Measurements from ENCODE around the gene HSPBAP1. TPM values are rescaled to one million over a fixed set of nuclear protein-coding genes. Genes with fewer than 3 reads are reported as not detected.

HSPBAP1 gene
- total and polyA plus RNA-seq, 2 of the 13 experiments (the other 11 are each of a cell fraction or from before 2014, with no cell fraction given) = 4.2 to 5.1 TPM

DNA sequence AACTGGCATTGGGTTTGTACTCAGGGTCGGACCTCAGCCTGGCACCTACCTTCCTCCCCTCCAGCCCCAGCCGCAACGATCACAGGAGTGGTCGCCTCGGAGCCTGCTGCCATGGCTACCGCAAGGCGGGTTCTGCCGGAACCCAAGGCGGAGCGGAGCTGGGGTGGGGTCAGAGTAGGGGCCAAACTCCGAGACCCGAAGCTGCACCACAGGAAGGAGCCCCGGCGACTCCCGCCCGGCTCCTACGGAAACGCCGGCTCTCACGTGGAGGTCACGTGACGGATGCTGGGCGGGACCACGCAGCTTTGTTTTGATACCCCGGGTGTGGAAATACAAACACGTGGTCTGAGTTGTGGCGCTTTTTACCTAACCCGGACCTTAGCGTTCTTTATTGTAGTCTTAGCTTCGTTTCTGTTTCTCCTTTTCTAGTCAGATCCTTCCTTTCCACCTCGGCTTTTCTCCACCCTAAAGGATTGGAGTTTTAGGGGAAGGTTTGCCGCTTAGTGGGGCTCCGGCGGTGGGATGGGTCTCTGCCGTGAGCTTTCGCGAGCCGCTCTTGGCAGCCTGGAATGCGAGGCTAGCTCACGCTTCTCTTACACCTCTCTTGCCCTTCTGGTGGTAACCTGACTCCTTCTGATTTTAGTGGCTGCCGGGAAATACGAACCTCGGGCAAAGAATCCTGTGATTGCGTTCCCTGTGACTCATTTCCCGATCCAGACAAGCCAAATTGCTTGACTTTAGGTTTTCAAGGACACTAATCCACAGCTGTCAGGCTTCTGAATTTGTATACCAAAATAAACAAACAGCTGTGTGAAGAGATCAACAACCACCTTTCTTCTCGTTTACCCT is at the start of gene HSPBAP1 (continued):
- TF ChIP-seq XRCC5 (optimal IDR thresholded peaks at IDR 0.05; ENCODE audit: low read length) (peak; percentile 51), ZNF713 (CRISPR knock-in tag; IDR thresholded peaks at IDR 0.05) (no peak), RFX3 (CRISPR knock-in tag; IDR thresholded peaks at IDR 0.05) (peak; percentile 69), RBAK (CRISPR knock-in tag; IDR thresholded peaks at IDR 0.05) (no peak), MBD4 (IDR thresholded peaks at IDR 0.05; ENCODE audit: borderline replicate concordance, low read length) (no peak), SNAPC2 (CRISPR knock-in tag; IDR thresholded peaks at IDR 0.05) (no peak), HDAC2 (CRISPR knock-in tag; IDR thresholded peaks at IDR 0.05) (peak; percentile 68), AKAP8 (CRISPR knock-in tag; IDR thresholded peaks at IDR 0.05) (no peak), ZNF615 (CRISPR knock-in tag; IDR thresholded peaks at IDR 0.05; ENCODE audit: borderline replicate concordance) (no peak), ZNF749 (CRISPR knock-in tag; IDR thresholded peaks at IDR 0.05; ENCODE audit: borderline replicate concordance) (peak; percentile 94; the same call in 1 of the 2 replicates), ZNF883 (CRISPR knock-in tag; IDR thresholded peaks at IDR 0.05; ENCODE audit: not compliant biosample characterization) (peak; percentile 89), ZFP36L1 (CRISPR knock-in tag; IDR thresholded peaks at IDR 0.05) (peak; percentile 94), ZNF205 (CRISPR knock-in tag; IDR thresholded peaks at IDR 0.05) (peak; percentile 67; the same call in 1 of the 2 replicates), ZNF672 (CRISPR knock-in tag; IDR thresholded peaks at IDR 0.05) (no peak), TRIM24 (CRISPR knock-in tag; IDR thresholded peaks at IDR 0.05) (no peak), KLF9 (CRISPR knock-in tag; IDR thresholded peaks at IDR 0.05; ENCODE audit: low read depth) (peak; percentile 42; the same call in 1 of the 2 replicates), KAT2B (IDR thresholded peaks at IDR 0.05; ENCODE audit: borderline replicate concordance, low read depth, low read length) (no peak)
- TF ChIP-seq, protein P1, sequence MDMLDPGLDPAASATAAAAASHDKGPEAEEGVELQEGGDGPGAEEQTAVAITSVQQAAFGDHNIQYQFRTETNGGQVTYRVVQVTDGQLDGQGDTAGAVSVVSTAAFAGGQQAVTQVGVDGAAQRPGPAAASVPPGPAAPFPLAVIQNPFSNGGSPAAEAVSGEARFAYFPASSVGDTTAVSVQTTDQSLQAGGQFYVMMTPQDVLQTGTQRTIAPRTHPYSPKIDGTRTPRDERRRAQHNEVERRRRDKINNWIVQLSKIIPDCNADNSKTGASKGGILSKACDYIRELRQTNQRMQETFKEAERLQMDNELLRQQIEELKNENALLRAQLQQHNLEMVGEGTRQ (IDR thresholded peaks at IDR 0.05; ENCODE audit: low read depth, low read length) = peak; percentile 99
- TF ChIP-seq, protein P1 (CRISPR knock-in tag; IDR thresholded peaks at IDR 0.05; ENCODE audit: borderline replicate concordance) = peak; percentile 98
- TF ChIP-seq, protein P2, sequence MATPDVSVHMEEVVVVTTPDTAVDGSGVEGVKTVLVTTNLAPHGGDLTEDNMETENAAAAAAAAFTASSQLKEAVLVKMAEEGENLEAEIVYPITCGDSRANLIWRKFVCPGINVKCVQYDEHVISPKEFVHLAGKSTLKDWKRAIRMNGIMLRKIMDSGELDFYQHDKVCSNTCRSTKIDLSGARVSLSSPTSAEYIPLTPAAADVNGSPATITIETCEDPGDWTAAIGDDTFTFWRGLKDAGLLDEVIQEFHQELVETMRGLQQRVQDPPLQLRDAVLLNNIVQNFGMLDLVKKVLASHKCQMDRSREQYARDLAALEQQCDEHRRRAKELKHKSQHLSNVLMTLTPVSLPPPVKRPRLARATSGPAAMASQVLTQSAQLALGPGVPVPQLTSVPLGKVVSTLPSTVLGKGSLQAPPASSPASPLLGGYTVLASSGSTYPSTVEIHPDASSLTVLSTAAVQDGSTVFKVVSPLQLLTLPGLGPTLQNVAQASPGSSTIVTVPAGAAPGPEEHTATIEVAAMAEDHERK (CRISPR knock-in tag; IDR thresholded peaks at IDR 0.05; ENCODE audit: low read depth) = no peak
- TF ChIP-seq, protein P3, sequence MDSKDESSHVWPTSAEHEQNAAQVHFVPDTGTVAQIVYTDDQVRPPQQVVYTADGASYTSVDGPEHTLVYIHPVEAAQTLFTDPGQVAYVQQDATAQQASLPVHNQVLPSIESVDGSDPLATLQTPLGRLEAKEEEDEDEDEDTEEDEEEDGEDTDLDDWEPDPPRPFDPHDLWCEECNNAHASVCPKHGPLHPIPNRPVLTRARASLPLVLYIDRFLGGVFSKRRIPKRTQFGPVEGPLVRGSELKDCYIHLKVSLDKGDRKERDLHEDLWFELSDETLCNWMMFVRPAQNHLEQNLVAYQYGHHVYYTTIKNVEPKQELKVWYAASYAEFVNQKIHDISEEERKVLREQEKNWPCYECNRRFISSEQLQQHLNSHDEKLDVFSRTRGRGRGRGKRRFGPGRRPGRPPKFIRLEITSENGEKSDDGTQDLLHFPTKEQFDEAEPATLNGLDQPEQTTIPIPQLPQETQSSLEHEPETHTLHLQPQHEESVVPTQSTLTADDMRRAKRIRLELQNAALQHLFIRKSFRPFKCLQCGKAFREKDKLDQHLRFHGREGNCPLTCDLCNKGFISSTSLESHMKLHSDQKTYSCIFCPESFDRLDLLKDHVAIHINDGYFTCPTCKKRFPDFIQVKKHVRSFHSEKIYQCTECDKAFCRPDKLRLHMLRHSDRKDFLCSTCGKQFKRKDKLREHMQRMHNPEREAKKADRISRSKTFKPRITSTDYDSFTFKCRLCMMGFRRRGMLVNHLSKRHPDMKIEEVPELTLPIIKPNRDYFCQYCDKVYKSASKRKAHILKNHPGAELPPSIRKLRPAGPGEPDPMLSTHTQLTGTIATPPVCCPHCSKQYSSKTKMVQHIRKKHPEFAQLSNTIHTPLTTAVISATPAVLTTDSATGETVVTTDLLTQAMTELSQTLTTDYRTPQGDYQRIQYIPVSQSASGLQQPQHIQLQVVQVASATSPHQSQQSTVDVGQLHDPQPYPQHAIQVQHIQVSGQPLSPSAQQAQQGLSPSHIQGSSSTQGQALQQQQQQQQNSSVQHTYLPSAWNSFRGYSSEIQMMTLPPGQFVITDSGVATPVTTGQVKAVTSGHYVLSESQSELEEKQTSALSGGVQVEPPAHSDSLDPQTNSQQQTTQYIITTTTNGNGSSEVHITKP (CRISPR knock-in tag; IDR thresholded peaks at IDR 0.05; ENCODE audit: low read depth) = no peak; the same call in 1 of the 2 replicates
- TF ChIP-seq, protein P4, sequence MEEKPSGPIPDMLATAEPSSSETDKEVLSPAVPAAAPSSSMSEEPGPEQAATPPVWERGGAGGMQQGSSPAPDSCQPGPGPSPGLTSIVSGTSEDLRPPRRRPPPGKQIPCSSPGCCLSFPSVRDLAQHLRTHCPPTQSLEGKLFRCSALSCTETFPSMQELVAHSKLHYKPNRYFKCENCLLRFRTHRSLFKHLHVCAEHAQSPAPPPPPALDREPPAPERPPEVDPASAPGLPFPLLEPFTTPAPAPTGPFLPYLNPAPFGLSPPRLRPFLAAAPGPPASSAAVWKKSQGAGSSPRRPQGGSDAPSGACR (CRISPR knock-in tag; IDR thresholded peaks at IDR 0.05) = peak; percentile 61

Measured in HepG2 (cell line).